Caco-2 (cell line): ENCODE results near the gene ZNF862. TPM values are rescaled to one million over a fixed set of nuclear protein-coding genes. Genes with fewer than 3 reads are reported as not detected.

ENCODE experiments used
- BruUV-seq: library from RNA; stranded (reverse); fragments of 400-500 nt; replicated peaks from 2 replicates; lab custom pipeline; 2021; lab: Mats Ljungman, UMichigan
- CTCF ChIA-PET: fragments of 300-600 bp; sonication (Branson Sonifier 250); formaldehyde crosslinking; loops from one replicate; lab custom pipeline; 2022; ENCODE audit warnings: antibody characterized with exemption; lab: Charles Lee
- POLR2A ChIA-PET: fragments of 300-600 bp; sonication (Branson Sonifier 250); formaldehyde crosslinking; loops from one replicate; lab custom pipeline; 2022; ENCODE audit warnings: antibody characterized with exemption; lab: Charles Lee
- DNase-seq, 2 experiments: peaks; one replicate each; pipeline versions ENCODE4 v3.0.0 to v3.0.0-alpha.2; 2020 to 2022
- H3K27me3 ChIP-seq: replicated peaks from 2 replicates; pipeline ENCODE4 v1.6.0; 2011; ENCODE audit warnings: low read length; ENCODE audit not compliant: control insufficient read depth, insufficient read depth
- H3K36me3 ChIP-seq: 2 replicates; pipeline ENCODE4 v1.5.1; 2011; ENCODE audit warnings: low read length; ENCODE audit not compliant: control insufficient read depth, insufficient read depth
- H3K4me1 ChIP-seq: fragments of 250-450 bp; sonication (Bioruptor Pico); 2 replicates; pipeline ENCODE4 v1.5.1; 2020; ENCODE audit warnings: mild to moderate bottlenecking
- H3K4me3 ChIP-seq: 2 replicates; pipeline ENCODE4 v1.5.1; 2011; ENCODE audit warnings: low read depth, mild to moderate bottlenecking, control low read depth, low read length
- H3K9me3 ChIP-seq: fragments of 250-450 bp; sonication (Bioruptor Pico); 2 replicates; pipeline ENCODE4 v1.5.1; 2020; ENCODE audit warnings: mild to moderate bottlenecking, moderate library complexity
- H3K27ac Mint-ChIP-seq: one replicate; pipeline ENCODE4 v1.8.0; 2022; ENCODE audit warnings: mixed read lengths; ENCODE audit not compliant: unreplicated experiment
- H3K27me3 Mint-ChIP-seq: one replicate; pipeline ENCODE4 v1.8.0; 2022; ENCODE audit warnings: mixed read lengths; ENCODE audit not compliant: insufficient read depth, unreplicated experiment
- H3K36me3 Mint-ChIP-seq: one replicate; pipeline ENCODE4 v1.8.0; 2022; ENCODE audit warnings: mild to moderate bottlenecking, mixed read lengths; ENCODE audit not compliant: insufficient read depth, unreplicated experiment
- H3K4me1 Mint-ChIP-seq: one replicate; pipeline ENCODE4 v1.8.0; 2022; ENCODE audit warnings: low read depth, mixed read lengths; ENCODE audit not compliant: unreplicated experiment
- H3K4me3 Mint-ChIP-seq: one replicate; pipeline ENCODE4 v1.8.0; 2022; ENCODE audit warnings: mild to moderate bottlenecking, moderate library complexity, mixed read lengths; ENCODE audit not compliant: unreplicated experiment
- H3K9me3 Mint-ChIP-seq: one replicate; pipeline ENCODE4 v1.8.0; 2022; ENCODE audit warnings: mixed read lengths; ENCODE audit not compliant: unreplicated experiment
- CTCF ChIP-seq, 2 experiments: fragments of 200-600 bp in 1 of 2; IDR thresholded peaks; 1 replicate in 1 of 2; 2 replicates in 1 of 2; pipeline versions ENCODE4 v1.5.1 to v1.8.0; 2011 to 2022; ENCODE audit warnings: antibody characterized with exemption in 1 of 2, control low read depth in 1 of 2, inconsistent platforms in 1 of 2, low read depth in 1 of 2, low read length in 1 of 2, mild to moderate bottlenecking in 1 of 2, moderate library complexity in 1 of 2; ENCODE audit not compliant: insufficient read depth in 1 of 2, severe bottlenecking in 1 of 2, unreplicated experiment in 1 of 2
- intact Hi-C: fragments of 100-400 bp; cut with micrococcal nuclease; formaldehyde crosslinking; loops from one replicate; pipeline ENCODE4 v1.10.0; 2022; ENCODE audit not compliant: unreplicated experiment
- total RNA-seq: library from RNA; stranded (reverse); gene quantifications from 2 replicates; pipeline ENCODE4 v1.2.3, GENCODE V29; 2022

Gene ZNF862
- total RNA-seq, 1 experiment from 2014 or later: 3.5 TPM

- ChIA-PET POLR2A (no interaction called here), CTCF (no interaction called here)
- Mint-ChIP-seq H3K4me3 (no peak overlapping the region), H3K4me1 (no peaks in the 10 kb centered on the region), H3K27me3 (peaks cover 40% of the 10 kb centered on the region), H3K27ac (no peak overlapping the region), H3K9me3 (no peaks in the 10 kb centered on the region), H3K36me3 (no peaks in the 10 kb centered on the region)
- intact Hi-C loops: no loop called here
- Histone ChIP-seq H3K4me3 (no peak overlapping the region), H3K4me1 (no peaks in the 10 kb centered on the region), H3K9me3 (no peaks in the 10 kb centered on the region), H3K36me3 (no peaks in the 10 kb centered on the region), H3K27me3 (no peaks in the 10 kb centered on the region)
- TF ChIP-seq CTCF (IDR thresholded peaks at IDR 0.05; ENCODE audit: insufficient read depth in 1 of 2, low read depth in 1 of 2, low read length in 1 of 2, severe bottlenecking in 1 of 2, unreplicated experiment in 1 of 2): no peak
- no peak for DNase-seq
- BruUV-seq: no TSS peak
Measured at GRCh38 chr7:149831741-149832219, 6.4 kb upstream of the ZNF862 start.

DNA sequence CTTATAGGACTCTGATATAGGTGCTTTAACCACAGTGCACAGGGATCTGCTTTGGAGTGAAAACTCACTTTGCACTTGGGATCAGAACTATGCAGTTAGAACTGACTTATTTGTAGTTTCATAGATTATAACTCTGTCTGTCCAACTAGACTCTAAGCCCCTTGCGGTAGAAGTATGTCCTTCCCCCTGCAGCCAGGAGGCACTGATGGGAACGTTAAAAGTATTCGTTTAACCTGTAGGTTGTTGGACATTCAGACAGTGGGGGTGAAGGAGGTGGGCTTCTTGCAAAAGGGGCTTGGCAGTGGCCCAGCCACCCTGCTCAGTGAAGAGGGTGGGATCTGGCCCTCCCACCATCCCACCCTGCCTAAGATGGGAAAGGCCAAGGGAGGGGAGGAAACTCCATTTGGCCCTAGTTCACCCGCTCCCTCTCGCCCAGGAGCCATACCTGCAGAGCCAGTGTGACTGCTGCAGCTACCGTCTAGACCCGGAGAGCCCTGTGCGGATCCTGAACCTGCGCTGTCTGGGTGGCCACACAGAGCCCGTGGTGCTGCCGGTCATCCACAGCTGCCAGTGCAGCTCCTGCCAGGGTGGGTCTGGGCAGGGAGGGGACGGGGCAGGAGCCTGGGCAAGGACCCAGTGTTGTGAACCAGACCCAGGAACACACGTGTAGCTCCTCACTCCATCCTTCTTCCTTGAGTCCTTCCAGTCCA lies 5.7 kb upstream of the ZNF862 start:
- Histone ChIP-seq H3K9me3 (no peaks in the 10 kb centered on the region), H3K27me3 (no peaks in the 10 kb centered on the region), H3K36me3 (no peaks in the 10 kb centered on the region), H3K4me3 (no peak overlapping the region), H3K4me1 (no peaks in the 10 kb centered on the region)
- no peaks in the 10 kb centered on the region for H3K9me3 Mint-ChIP-seq
- POLR2A ChIA-PET: interaction anchor here (0.6 kb wide), 1 partner anchor 64 kb away, joined by 3 read pairs; no protein-coding TSS in a partner anchor
- no peak overlapping the region for H3K4me3 Mint-ChIP-seq
- no TSS peak for BruUV-seq
- CTCF ChIA-PET: no interaction called here
- no peak overlapping the region for H3K27ac Mint-ChIP-seq
- peaks cover 40% of the 10 kb centered on the region for H3K27me3 Mint-ChIP-seq
- no peak for DNase-seq
- intact Hi-C loops: no loop called here
- no peaks in the 10 kb centered on the region for H3K36me3 Mint-ChIP-seq
- TF ChIP-seq CTCF (IDR thresholded peaks at IDR 0.05; ENCODE audit: insufficient read depth in 1 of 2, low read depth in 1 of 2, low read length in 1 of 2, severe bottlenecking in 1 of 2, unreplicated experiment in 1 of 2): no peak
- no peaks in the 10 kb centered on the region for H3K4me1 Mint-ChIP-seq

DNA sequence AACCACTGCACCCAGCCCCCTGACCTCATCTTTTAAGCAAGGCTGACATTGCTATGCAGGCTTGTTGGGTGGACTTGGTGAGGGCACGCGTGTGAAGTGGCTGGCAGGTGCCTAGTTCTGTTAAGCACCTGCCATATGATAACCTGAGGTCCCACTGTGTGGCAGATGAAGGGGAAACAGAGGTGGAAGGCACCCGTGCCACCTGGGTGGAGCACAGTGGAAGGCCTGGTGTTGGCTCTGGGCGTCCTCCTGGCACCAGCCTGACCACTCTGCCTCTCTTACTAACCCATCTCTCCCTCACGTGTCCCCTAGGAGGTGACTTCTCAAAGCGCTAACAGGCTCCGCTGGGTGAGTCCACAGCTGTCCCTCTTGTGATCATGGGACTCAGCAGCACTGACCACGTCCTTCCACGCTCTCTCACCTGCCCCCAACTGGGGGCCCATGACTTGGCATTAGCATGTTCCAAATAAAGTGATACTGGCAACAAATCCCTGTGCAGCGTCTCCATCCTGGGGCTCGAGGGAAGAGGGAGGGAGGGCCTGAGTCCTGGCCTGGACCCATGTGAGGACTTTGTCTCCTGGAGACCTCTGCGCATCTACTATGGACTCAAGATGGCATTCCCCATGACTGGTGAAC lies 4.6 kb upstream of the ZNF862 start:
- peaks cover 3% of the 10 kb centered on the region; the same call in 1 of the 2 replicates for H3K4me1 ChIP-seq
- no peak for TF ChIP-seq CTCF (IDR thresholded peaks at IDR 0.05; ENCODE audit: insufficient read depth in 1 of 2, low read depth in 1 of 2, low read length in 1 of 2, severe bottlenecking in 1 of 2, unreplicated experiment in 1 of 2)
- BruUV-seq: no TSS peak
- peaks cover 5% of the 10 kb centered on the region for H3K36me3 Mint-ChIP-seq
- no peaks in the 10 kb centered on the region for H3K4me1 Mint-ChIP-seq
- no peaks in the 10 kb centered on the region for H3K9me3 Mint-ChIP-seq
- no peak overlapping the region for H3K4me3 ChIP-seq
- no peak overlapping the region for H3K27ac Mint-ChIP-seq
- no peaks in the 10 kb centered on the region for H3K9me3 ChIP-seq
- CTCF ChIA-PET: no interaction called here
- no peak for DNase-seq
- H3K27me3 Mint-ChIP-seq: peaks cover 40% of the 10 kb centered on the region
- H3K36me3 ChIP-seq: no peaks in the 10 kb centered on the region
- H3K27me3 ChIP-seq: no peaks in the 10 kb centered on the region
- intact Hi-C loops: no loop called here
- H3K4me3 Mint-ChIP-seq: no peak overlapping the region
- POLR2A ChIA-PET: no interaction called here
